GM12892 (cell line): ENCODE results near the gene TXNRD3.

ENCODE experiments used
- POLR2A ChIP-seq: IDR thresholded peaks from 2 replicates; pipeline ENCODE4 v1.6.1; 2011; ENCODE audit warnings: low read depth, low read length, control low read depth
- POLR2AphosphoS5 ChIP-seq: IDR thresholded peaks from 2 replicates; pipeline ENCODE4 v1.6.1; 2011; ENCODE audit warnings: low read depth, low read length, control low read depth
- TAF1 ChIP-seq: IDR thresholded peaks from 2 replicates; pipeline ENCODE4 v1.6.1; 2011; ENCODE audit warnings: low read depth, mild to moderate bottlenecking, control low read depth, low read length, borderline replicate concordance

- TF ChIP-seq TAF1, result no peak
- TF ChIP-seq POLR2A, result no peak
- TF ChIP-seq POLR2AphosphoS5, result no peak
These were observed 33.1 kb downstream of the TXNRD3 start for GRCh38 chr3:126621627-126622345.
